ENCODE data around the gene PDSS2.
A peak's percentile ranks its signal among the peaks of the same experiment; 100 is the strongest.

The PDSS2 gene

GRCh38 chr6:107444277-107444676 lies 15.1 kb downstream of the PDSS2 start:
- no peak overlapping the region for H2BK120ac ChIP-seq (ENCODE audit: low read depth, low read length)
- no peak overlapping the region for H3K4me3 ChIP-seq (ENCODE audit: insufficient read depth in 1 of 2, low read depth in 1 of 2, low read length in 2 of 2)
- no peak overlapping the region for H2AK5ac ChIP-seq (ENCODE audit: low read length, severe bottlenecking)
- peak overlapping the region; percentile 56 for H3K9ac ChIP-seq (ENCODE audit: low read length)
- DNase-seq = no peak
- H3K9me3 ChIP-seq (ENCODE audit: control insufficient read depth, low read length) = peaks cover 19% of the 10 kb centered on the region
- H3K18ac ChIP-seq (ENCODE audit: low read depth in 1 of 2, low read length in 2 of 2) = no peak overlapping the region
- H2BK5ac ChIP-seq (ENCODE audit: low read depth, low read length, poor library complexity, severe bottlenecking) = no peak overlapping the region
- H3K79me1 ChIP-seq (replicated peaks; ENCODE audit: low read length, poor library complexity, severe bottlenecking) = peaks cover 34% of the 10 kb centered on the region
- no peak overlapping the region for H3K4me2 ChIP-seq (ENCODE audit: low read length, poor library complexity, severe bottlenecking)
- H3K27me3 ChIP-seq (ENCODE audit: control insufficient read depth in 1 of 2, insufficient read depth in 1 of 2, low read length in 2 of 2) = no peaks in the 10 kb centered on the region
- no peak overlapping the region for H4K8ac ChIP-seq (ENCODE audit: low read length)
- peaks cover 0 to 3% of the 10 kb centered on the region in 2 experiments for H3K36me3 ChIP-seq (ENCODE audit: control insufficient read depth in 1 of 2, insufficient read depth in 2 of 2, low read depth in 1 of 2, low read length in 2 of 2)
- WGBS = no CpG with 5 or more reads among the region's 1 CpG
- no peak overlapping the region for H3K14ac ChIP-seq (ENCODE audit: low read length in 2 of 2)
- H3K27ac ChIP-seq (ENCODE audit: low read length, poor library complexity, severe bottlenecking) = no peak overlapping the region
- H3K23ac ChIP-seq (ENCODE audit: low read length in 2 of 2) = no peak overlapping the region
- no peak overlapping the region for H2AFZ ChIP-seq (ENCODE audit: low read depth, low read length)
- H2BK15ac ChIP-seq (ENCODE audit: low read depth, poor library complexity, severe bottlenecking) = no peak overlapping the region
- no peaks in the 10 kb centered on the region for H3K4me1 ChIP-seq (ENCODE audit: control insufficient read depth, insufficient read depth, low read depth, low read length)
- no peak overlapping the region for H4K91ac ChIP-seq (ENCODE audit: low read length)
- H3K4ac ChIP-seq (ENCODE audit: low read depth in 1 of 2, low read length in 2 of 2) = no peak overlapping the region
- no peak overlapping the region for H2BK12ac ChIP-seq (ENCODE audit: low read length in 2 of 2)

- Histone ChIP-seq H3K79me1 (replicated peaks; ENCODE audit: low read length, poor library complexity, severe bottlenecking) (peaks cover 33% of the 10 kb centered on the region), H2AFZ (ENCODE audit: low read depth, low read length) (no peak overlapping the region), H2BK5ac (ENCODE audit: low read depth, low read length, poor library complexity, severe bottlenecking) (no peak overlapping the region), H3K4me3 (ENCODE audit: insufficient read depth in 1 of 2, low read depth in 1 of 2, low read length in 2 of 2) (peak overlapping the region in 1 of 2 experiments; percentile 5), H3K27me3 (ENCODE audit: control insufficient read depth in 1 of 2, insufficient read depth in 1 of 2, low read length in 2 of 2) (no peaks in the 10 kb centered on the region), H2BK12ac (ENCODE audit: low read length in 2 of 2) (no peak overlapping the region), H2AK5ac (ENCODE audit: low read length, severe bottlenecking) (no peak overlapping the region), H3K18ac (ENCODE audit: low read depth in 1 of 2, low read length in 2 of 2) (no peak overlapping the region), H3K23ac (ENCODE audit: low read length in 2 of 2) (no peak overlapping the region), H3K9me3 (ENCODE audit: control insufficient read depth, low read length) (peaks cover 18% of the 10 kb centered on the region), H3K4me2 (ENCODE audit: low read length, poor library complexity, severe bottlenecking) (no peak overlapping the region), H3K14ac (ENCODE audit: low read length in 2 of 2) (no peak overlapping the region), H2BK120ac (ENCODE audit: low read depth, low read length) (no peak overlapping the region), H2BK15ac (ENCODE audit: low read depth, poor library complexity, severe bottlenecking) (no peak overlapping the region), H3K36me3 (ENCODE audit: control insufficient read depth in 1 of 2, insufficient read depth in 2 of 2, low read depth in 1 of 2, low read length in 2 of 2) (peaks cover 0 to 3% of the 10 kb centered on the region in 2 experiments), H3K4me1 (ENCODE audit: control insufficient read depth, insufficient read depth, low read depth, low read length) (no peaks in the 10 kb centered on the region), H3K27ac (ENCODE audit: low read length, poor library complexity, severe bottlenecking) (no peak overlapping the region), H3K4ac (ENCODE audit: low read depth in 1 of 2, low read length in 2 of 2) (no peak overlapping the region), H4K91ac (ENCODE audit: low read length) (no peak overlapping the region), H3K9ac (ENCODE audit: low read length) (peak overlapping the region; percentile 56), H4K8ac (ENCODE audit: low read length) (no peak overlapping the region)
- WGBS = 40% methylated on average over 4 of the region's 7 CpGs
- DNase-seq = peak; percentile 18
Measured at GRCh38 chr6:107443608-107444267, 15.6 kb downstream of the PDSS2 start.

GRCh38 chr6:107442938-107443607 lies 16.3 kb downstream of the PDSS2 start:
- Histone ChIP-seq H3K9ac (ENCODE audit: low read length) (peak overlapping the region; percentile 56), H3K4me1 (ENCODE audit: control insufficient read depth, insufficient read depth, low read depth, low read length) (no peaks in the 10 kb centered on the region), H3K9me3 (ENCODE audit: control insufficient read depth, low read length) (peaks cover 15% of the 10 kb centered on the region), H3K14ac (ENCODE audit: low read length in 2 of 2) (no peak overlapping the region), H3K36me3 (ENCODE audit: control insufficient read depth in 1 of 2, insufficient read depth in 2 of 2, low read depth in 1 of 2, low read length in 2 of 2) (peaks cover 0 to 3% of the 10 kb centered on the region in 2 experiments), H2BK5ac (ENCODE audit: low read depth, low read length, poor library complexity, severe bottlenecking) (no peak overlapping the region), H3K27me3 (ENCODE audit: control insufficient read depth in 1 of 2, insufficient read depth in 1 of 2, low read length in 2 of 2) (no peaks in the 10 kb centered on the region), H3K23ac (ENCODE audit: low read length in 2 of 2) (no peak overlapping the region), H4K8ac (ENCODE audit: low read length) (no peak overlapping the region), H3K4me3 (ENCODE audit: insufficient read depth in 1 of 2, low read depth in 1 of 2, low read length in 2 of 2) (peak overlapping the region in 1 of 2 experiments; percentile 8), H2BK12ac (ENCODE audit: low read length in 2 of 2) (no peak overlapping the region), H3K4me2 (ENCODE audit: low read length, poor library complexity, severe bottlenecking) (no peak overlapping the region), H2AFZ (ENCODE audit: low read depth, low read length) (no peak overlapping the region), H2BK15ac (ENCODE audit: low read depth, poor library complexity, severe bottlenecking) (no peak overlapping the region), H3K27ac (ENCODE audit: low read length, poor library complexity, severe bottlenecking) (no peak overlapping the region), H3K18ac (ENCODE audit: low read depth in 1 of 2, low read length in 2 of 2) (no peak overlapping the region), H3K79me1 (replicated peaks; ENCODE audit: low read length, poor library complexity, severe bottlenecking) (peaks cover 32% of the 10 kb centered on the region), H2AK5ac (ENCODE audit: low read length, severe bottlenecking) (no peak overlapping the region), H2BK120ac (ENCODE audit: low read depth, low read length) (no peak overlapping the region), H3K4ac (ENCODE audit: low read depth in 1 of 2, low read length in 2 of 2) (no peak overlapping the region), H4K91ac (ENCODE audit: low read length) (no peak overlapping the region)
- WGBS = 65% methylated on average over 2 of the region's 2 CpGs
- DNase-seq = no peak

- DNase-seq = no peak
- Histone ChIP-seq H3K27me3 (ENCODE audit: control insufficient read depth in 1 of 2, insufficient read depth in 1 of 2, low read length in 2 of 2) (no peaks in the 10 kb centered on the region), H2BK5ac (ENCODE audit: low read depth, low read length, poor library complexity, severe bottlenecking) (no peak overlapping the region), H3K4me1 (ENCODE audit: control insufficient read depth, insufficient read depth, low read depth, low read length) (peaks cover 2% of the 10 kb centered on the region), H3K9me3 (ENCODE audit: control insufficient read depth, low read length) (peaks cover 4% of the 10 kb centered on the region), H3K4ac (ENCODE audit: low read depth in 1 of 2, low read length in 2 of 2) (no peak overlapping the region), H3K14ac (ENCODE audit: low read length in 2 of 2) (no peak overlapping the region), H4K91ac (ENCODE audit: low read length) (no peak overlapping the region), H3K4me2 (ENCODE audit: low read length, poor library complexity, severe bottlenecking) (no peak overlapping the region), H4K8ac (ENCODE audit: low read length) (no peak overlapping the region), H2BK15ac (ENCODE audit: low read depth, poor library complexity, severe bottlenecking) (no peak overlapping the region), H3K79me1 (replicated peaks; ENCODE audit: low read length, poor library complexity, severe bottlenecking) (peaks cover 26% of the 10 kb centered on the region), H2BK120ac (ENCODE audit: low read depth, low read length) (no peak overlapping the region), H2BK12ac (ENCODE audit: low read length in 2 of 2) (no peak overlapping the region), H3K23ac (ENCODE audit: low read length in 2 of 2) (no peak overlapping the region), H3K18ac (ENCODE audit: low read depth in 1 of 2, low read length in 2 of 2) (no peak overlapping the region), H3K4me3 (ENCODE audit: insufficient read depth in 1 of 2, low read depth in 1 of 2, low read length in 2 of 2) (no peak overlapping the region), H2AFZ (ENCODE audit: low read depth, low read length) (no peak overlapping the region), H3K27ac (ENCODE audit: low read length, poor library complexity, severe bottlenecking) (no peak overlapping the region), H3K9ac (ENCODE audit: low read length) (no peak overlapping the region), H3K36me3 (ENCODE audit: control insufficient read depth in 1 of 2, insufficient read depth in 2 of 2, low read depth in 1 of 2, low read length in 2 of 2) (peaks cover 0 to 3% of the 10 kb centered on the region in 2 experiments), H2AK5ac (ENCODE audit: low read length, severe bottlenecking) (no peak overlapping the region)
- 88% methylated on average over 1 of the region's 1 CpG for WGBS
Measured at GRCh38 chr6:107441682-107442081, 17.7 kb downstream of the PDSS2 start.
